ENCODE results near the gene FAM200B. TPM values are rescaled to one million over a fixed set of nuclear protein-coding genes. Genes with fewer than 3 reads are reported as not detected.

The FAM200B gene
- total RNA-seq, 3 donors from 2014 or later (not counting 1 experiment from before 2014, with no cell fraction given): 14.3 to 15.6 (median 14.5) TPM

GRCh38 chr4:15681067-15681371 is 608 bp upstream of the FAM200B start:
- Histone ChIP-seq H3K4me3 (ENCODE audit: low read length) (peak overlapping the region; percentile 93), H3K36me3 (ENCODE audit: control insufficient read depth, insufficient read depth, low read length) (no peaks in the 10 kb centered on the region), H3K4me1 (ENCODE audit: control insufficient read depth, insufficient read depth, low read length) (peaks cover 4% of the 10 kb centered on the region), H3K27me3 (ENCODE audit: control insufficient read depth, insufficient read depth, low read length) (no peaks in the 10 kb centered on the region), H3K9me3 (ENCODE audit: control insufficient read depth, insufficient read depth, low read length) (no peaks in the 10 kb centered on the region), H3K27ac (ENCODE audit: low read length) (peak overlapping the region; percentile 76)
- 2% methylated on average over 14 of the region's 14 CpGs for WGBS (ENCODE audit: insufficient coverage)
- DNase-seq: no peak
- H3K4me1 Mint-ChIP-seq: peaks cover 31 to 43% of the 10 kb centered on the region in 2 donors
- H3K27me3 Mint-ChIP-seq (ENCODE audit: low read depth in 2 of 2): no peaks in the 10 kb centered on the region
- H3K9me3 Mint-ChIP-seq: no peaks in the 10 kb centered on the region
- TF ChIP-seq CTCF (IDR thresholded peaks at IDR 0.05): no peak
- peak overlapping the region; percentile 97 for H3K27ac Mint-ChIP-seq
- no peak for ATAC-seq
- intact Hi-C loops (cut with micrococcal nuclease): no loop called here
- peak overlapping the region; percentile 93 for H3K4me3 Mint-ChIP-seq
- no peaks in the 10 kb centered on the region for H3K36me3 Mint-ChIP-seq

DNA sequence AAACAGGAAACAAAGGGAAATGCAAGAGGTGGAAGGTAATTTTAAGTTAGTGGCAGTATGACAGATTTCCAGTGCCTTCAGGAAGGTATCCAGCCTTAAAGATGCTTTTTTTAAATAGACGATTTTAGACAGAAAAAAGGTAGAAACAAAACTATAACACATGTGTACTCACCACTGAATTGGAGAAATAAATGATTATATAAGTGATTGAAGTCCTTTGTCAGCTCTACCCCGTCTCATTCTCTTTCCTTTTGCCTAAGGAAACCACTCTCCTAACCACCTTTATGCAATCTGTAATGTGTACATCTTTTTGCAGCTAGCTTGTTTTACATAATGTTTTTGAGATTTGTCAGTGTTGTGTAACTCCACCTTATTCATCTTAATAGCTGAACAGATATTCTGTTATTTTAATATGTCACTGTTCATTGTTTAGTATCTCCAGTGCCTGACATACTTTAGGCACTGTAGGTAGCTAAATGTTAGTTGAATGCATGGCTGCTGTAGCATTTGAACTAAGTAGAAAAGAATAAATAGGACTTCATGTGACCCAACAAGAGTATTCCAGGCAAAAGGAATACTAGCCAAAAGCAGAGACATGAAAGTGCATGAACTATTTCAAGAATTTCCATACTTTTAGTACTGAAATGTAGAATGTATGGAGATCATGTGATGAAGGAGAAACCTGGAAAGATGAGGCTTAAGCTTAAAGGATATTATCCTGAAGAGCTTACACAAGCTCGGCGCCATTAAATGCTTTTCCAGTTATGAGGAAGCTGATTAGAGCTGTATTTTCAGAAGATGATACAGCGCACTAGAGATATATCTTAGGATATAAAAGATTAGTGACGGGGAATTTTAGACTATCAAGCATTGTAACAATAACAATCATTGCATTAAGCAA is 865 bp downstream of the FAM200B start:
- TF ChIP-seq CTCF (IDR thresholded peaks at IDR 0.05): no peak
- ATAC-seq: no peak
- no peaks in the 10 kb centered on the region for H3K27me3 ChIP-seq (ENCODE audit: control insufficient read depth, insufficient read depth, low read length)
- H3K27ac ChIP-seq (ENCODE audit: low read length): peak overlapping the region; percentile 76
- H3K36me3 ChIP-seq (ENCODE audit: control insufficient read depth, insufficient read depth, low read length): peaks cover 12% of the 10 kb centered on the region
- no peaks in the 10 kb centered on the region for H3K9me3 Mint-ChIP-seq
- no peak for DNase-seq
- H3K9me3 ChIP-seq (ENCODE audit: control insufficient read depth, insufficient read depth, low read length): no peaks in the 10 kb centered on the region
- H3K4me1 Mint-ChIP-seq: peaks cover 31 to 43% of the 10 kb centered on the region in 2 donors
- H3K4me3 ChIP-seq (ENCODE audit: low read length): peak overlapping the region; percentile 93
- WGBS (ENCODE audit: insufficient coverage): 100% methylated on average over 2 of the region's 6 CpGs
- H3K27ac Mint-ChIP-seq: peak overlapping the region; percentile 97
- H3K36me3 Mint-ChIP-seq: no peaks in the 10 kb centered on the region
- H3K4me3 Mint-ChIP-seq: peak overlapping the region; percentile 93
- intact Hi-C loops (cut with micrococcal nuclease): loop anchor here (2.0 kb wide), 1 partner anchor 28 kb away; the partner anchor contains the start of gene FBXL5
- peaks cover 4% of the 10 kb centered on the region for H3K4me1 ChIP-seq (ENCODE audit: control insufficient read depth, insufficient read depth, low read length)
- H3K27me3 Mint-ChIP-seq (ENCODE audit: low read depth in 2 of 2): no peaks in the 10 kb centered on the region

GRCh38 chr4:15683143-15683495 is 1.5 kb downstream of the FAM200B start:
- no peak for TF ChIP-seq CTCF (IDR thresholded peaks at IDR 0.05)
- Mint-ChIP-seq H3K9me3 (no peaks in the 10 kb centered on the region), H3K27ac (peak overlapping the region in 1 of 2 donors; percentile 97), H3K4me1 (peaks cover 31 to 43% of the 10 kb centered on the region in 2 donors), H3K4me3 (peak overlapping the region; percentile 0), H3K27me3 (ENCODE audit: low read depth in 2 of 2) (no peaks in the 10 kb centered on the region), H3K36me3 (no peaks in the 10 kb centered on the region)
- intact Hi-C loops (cut with micrococcal nuclease): loop anchor here (2.0 kb wide), 1 partner anchor 28 kb away; the partner anchor contains the start of gene FBXL5
- DNase-seq: no peak
- peaks cover 4% of the 10 kb centered on the region for H3K4me1 ChIP-seq (ENCODE audit: control insufficient read depth, insufficient read depth, low read length)
- H3K36me3 ChIP-seq (ENCODE audit: control insufficient read depth, insufficient read depth, low read length): peaks cover 17% of the 10 kb centered on the region
- no peaks in the 10 kb centered on the region for H3K9me3 ChIP-seq (ENCODE audit: control insufficient read depth, insufficient read depth, low read length)
- no peaks in the 10 kb centered on the region for H3K27me3 ChIP-seq (ENCODE audit: control insufficient read depth, insufficient read depth, low read length)
- 93% methylated on average over 1 of the region's 2 CpGs for WGBS (ENCODE audit: insufficient coverage)
- no peak overlapping the region for H3K27ac ChIP-seq (ENCODE audit: low read length)
- no peak overlapping the region for H3K4me3 ChIP-seq (ENCODE audit: low read length)
- ATAC-seq: no peak
